Subcutaneous abdominal adipose tissue (tissue), 5 donors: Measurements from ENCODE around the gene GP9.

Experiments
- H3K27ac ChIP-seq: one replicate; pipeline ENCODE4 v1.7.0; 2013; ENCODE audit warnings: low read depth, mild to moderate bottlenecking, inconsistent platforms, low read length, moderate library complexity
- H3K27me3 ChIP-seq, 5 donors: one replicate each; pipeline ENCODE4 v1.7.0; 2013; ENCODE audit warnings: low read length in 5 of 5, inconsistent platforms in 1 of 5; ENCODE audit not compliant: control insufficient read depth in 5 of 5, insufficient read depth in 4 of 5
- H3K36me3 ChIP-seq, 5 donors: one replicate each; pipeline ENCODE4 v1.7.0; 2013; ENCODE audit warnings: low read length in 5 of 5; ENCODE audit not compliant: control insufficient read depth in 5 of 5, insufficient read depth in 5 of 5
- H3K4me1 ChIP-seq, 5 donors: one replicate each; pipeline ENCODE4 v1.7.0; 2013; ENCODE audit warnings: low read length in 5 of 5, mild to moderate bottlenecking in 3 of 5, moderate library complexity in 1 of 5; ENCODE audit not compliant: control insufficient read depth in 5 of 5, insufficient read depth in 5 of 5
- H3K4me3 ChIP-seq, 5 donors: one replicate each; pipeline ENCODE4 v1.7.0; 2013; ENCODE audit warnings: low read length in 5 of 5, low read depth in 1 of 5
- H3K9ac ChIP-seq, 5 donors: one replicate each; pipeline ENCODE4 v1.7.0; 2013; ENCODE audit warnings: low read length in 5 of 5, mild to moderate bottlenecking in 4 of 5, moderate library complexity in 3 of 5
- H3K9me3 ChIP-seq, 5 donors: one replicate each; pipeline ENCODE4 v1.7.0; 2013; ENCODE audit warnings: low read length in 5 of 5; ENCODE audit not compliant: control insufficient read depth in 5 of 5
- donor health status: healthy.
- donor health status: healthy.
- donor health status: healthy.
- donor health status: healthy.
- donor health status: healthy.

GP9 gene

GRCh38 chr3:129046037-129046731, 14.4 kb upstream of the GP9 start:
- Histone ChIP-seq H3K4me3 (peak overlapping the region in 4 of 5 donors; percentile 41 to 61 (median 48)), H3K9ac (peak overlapping the region in 2 of 5 donors; percentile 17 to 28), H3K9me3 (peaks cover 0 to 7% (median 0%) of the 10 kb centered on the region in 5 donors), H3K36me3 (no peaks in the 10 kb centered on the region), H3K27ac (no peak overlapping the region), H3K27me3 (peaks cover 3 to 7% (median 7%) of the 10 kb centered on the region in 5 donors), H3K4me1 (peaks cover 0 to 11% (median 10%) of the 10 kb centered on the region in 5 donors)

GRCh38 chr3:129046732-129047552, 13.6 kb upstream of the GP9 start:
- H3K9ac ChIP-seq: no peak overlapping the region
- peaks cover 3 to 7% (median 7%) of the 10 kb centered on the region in 5 donors for H3K27me3 ChIP-seq
- no peak overlapping the region for H3K27ac ChIP-seq
- no peak overlapping the region for H3K4me3 ChIP-seq
- no peaks in the 10 kb centered on the region for H3K36me3 ChIP-seq
- peaks cover 0 to 7% (median 0%) of the 10 kb centered on the region in 5 donors for H3K9me3 ChIP-seq
- peaks cover 0 to 15% (median 11%) of the 10 kb centered on the region in 5 donors for H3K4me1 ChIP-seq

GRCh38 chr3:129047553-129047839, 13.1 kb upstream of the GP9 start:
- H3K9me3 ChIP-seq: peaks cover 0 to 7% (median 0%) of the 10 kb centered on the region in 5 donors
- peaks cover 0 to 20% (median 14%) of the 10 kb centered on the region in 5 donors for H3K4me1 ChIP-seq
- no peak overlapping the region for H3K4me3 ChIP-seq
- peaks cover 3 to 7% (median 7%) of the 10 kb centered on the region in 5 donors for H3K27me3 ChIP-seq
- no peak overlapping the region for H3K9ac ChIP-seq
- no peaks in the 10 kb centered on the region for H3K36me3 ChIP-seq
- H3K27ac ChIP-seq: no peak overlapping the region

GRCh38 chr3:129050556-129051295, 9.9 kb upstream of the GP9 start:
- Histone ChIP-seq H3K4me3 (no peak overlapping the region), H3K27ac (no peak overlapping the region), H3K27me3 (peaks cover 3 to 6% (median 4%) of the 10 kb centered on the region in 5 donors), H3K4me1 (peaks cover 2 to 30% (median 24%) of the 10 kb centered on the region in 5 donors), H3K9ac (no peak overlapping the region), H3K9me3 (peaks cover 0 to 7% (median 0%) of the 10 kb centered on the region in 5 donors), H3K36me3 (no peaks in the 10 kb centered on the region)

GRCh38 chr3:129051871-129052340, 8.7 kb upstream of the GP9 start:
- no peak overlapping the region for H3K27ac ChIP-seq
- H3K9ac ChIP-seq: no peak overlapping the region
- no peaks in the 10 kb centered on the region for H3K27me3 ChIP-seq
- H3K36me3 ChIP-seq: no peaks in the 10 kb centered on the region
- no peak overlapping the region for H3K4me3 ChIP-seq
- peaks cover 2 to 24% (median 17%) of the 10 kb centered on the region in 5 donors for H3K4me1 ChIP-seq
- peaks cover 0 to 7% (median 0%) of the 10 kb centered on the region in 5 donors for H3K9me3 ChIP-seq

- H3K4me1 ChIP-seq: peaks cover 2 to 24% (median 17%) of the 10 kb centered on the region in 5 donors
- peak overlapping the region in 1 of 5 donors; percentile 26 for H3K9ac ChIP-seq
- H3K27ac ChIP-seq: no peak overlapping the region
- no peaks in the 10 kb centered on the region for H3K36me3 ChIP-seq
- H3K4me3 ChIP-seq: no peak overlapping the region
- peaks cover 0 to 7% (median 0%) of the 10 kb centered on the region in 5 donors for H3K9me3 ChIP-seq
- H3K27me3 ChIP-seq: no peaks in the 10 kb centered on the region
These were observed 7.9 kb upstream of the GP9 start for GRCh38 chr3:129052675-129053074.

- Histone ChIP-seq H3K27me3 (no peaks in the 10 kb centered on the region), H3K36me3 (no peaks in the 10 kb centered on the region), H3K9ac (no peak overlapping the region), H3K9me3 (no peaks in the 10 kb centered on the region), H3K4me1 (peaks cover 2 to 24% (median 17%) of the 10 kb centered on the region in 5 donors), H3K27ac (no peak overlapping the region), H3K4me3 (no peak overlapping the region)
These were observed 5.9 kb upstream of the GP9 start for GRCh38 chr3:129054605-129055104.

GRCh38 chr3:129056451-129057173, 4.0 kb upstream of the GP9 start:
- H3K4me1 ChIP-seq: peaks cover 2 to 26% (median 22%) of the 10 kb centered on the region in 5 donors
- H3K9ac ChIP-seq: no peak overlapping the region

GRCh38 chr3:129057249-129057648, 3.3 kb upstream of the GP9 start:
- Histone ChIP-seq H3K9ac (no peak overlapping the region), H3K36me3 (no peaks in the 10 kb centered on the region), H3K27me3 (no peaks in the 10 kb centered on the region), H3K4me1 (peaks cover 2 to 21% (median 17%) of the 10 kb centered on the region in 5 donors), H3K27ac (no peak overlapping the region), H3K4me3 (no peak overlapping the region), H3K9me3 (no peaks in the 10 kb centered on the region)

More at GRCh38 chr3:129056451-129057173, 4.0 kb upstream of the GP9 start:
- no peak overlapping the region for H3K27ac ChIP-seq
- no peak overlapping the region for H3K4me3 ChIP-seq
- no peaks in the 10 kb centered on the region for H3K27me3 ChIP-seq
- no peaks in the 10 kb centered on the region for H3K36me3 ChIP-seq
- no peaks in the 10 kb centered on the region for H3K9me3 ChIP-seq
